HepG2 (cell line): ENCODE measurements around the gene ARL11. TPM values are rescaled to one million over a fixed set of nuclear protein-coding genes. Genes with fewer than 3 reads are reported as not detected.

Experiments
- KMT2A ChIP-seq: sonication (generic); formaldehyde crosslinking; IDR thresholded peaks from 2 replicates; pipeline ENCODE4 v1.4.0; 2020; ENCODE audit warnings: missing genetic modification reagents
- NONO ChIP-seq, 2 experiments: fragments of 450-650 bp in 1 of 2; sonication (generic) in 1 of 2; formaldehyde crosslinking in 1 of 2; IDR thresholded peaks in 1 of 2; conservative IDR thresholded peaks in 1 of 2; 2 replicates each; pipeline versions ENCODE4 v1.6.1 to v1.8.0; 2017 to 2022; ENCODE audit warnings: mild to moderate bottlenecking in 1 of 2, missing genetic modification reagents in 1 of 2, moderate library complexity in 1 of 2
- SP140L ChIP-seq: sonication (generic); formaldehyde crosslinking; IDR thresholded peaks from 2 replicates; pipeline ENCODE4 v1.4.0; 2020; ENCODE audit warnings: missing genetic modification reagents, borderline replicate concordance
- ZFX ChIP-seq: sonication (generic); formaldehyde crosslinking; IDR thresholded peaks from 2 replicates; pipeline ENCODE4 v1.4.0; 2020; ENCODE audit warnings: mild to moderate bottlenecking, low read depth, missing genetic modification reagents, moderate library complexity
- ZKSCAN1 ChIP-seq: fragments of 150-350 bp; IDR thresholded peaks from 2 replicates; pipeline ENCODE4 v1.6.1; 2014; ENCODE audit warnings: low read length
- ZNF687 ChIP-seq: sonication (generic); formaldehyde crosslinking; IDR thresholded peaks from 2 replicates; pipeline ENCODE4 v1.5.1; 2020; ENCODE audit warnings: mild to moderate bottlenecking, missing genetic modification reagents, moderate library complexity
- ZNF773 ChIP-seq: sonication (generic); formaldehyde crosslinking; IDR thresholded peaks from 2 replicates; pipeline ENCODE4 v1.4.0; 2020; ENCODE audit warnings: missing genetic modification reagents, borderline replicate concordance
- ZSCAN12 ChIP-seq: sonication (generic); formaldehyde crosslinking; IDR thresholded peaks from 2 replicates; pipeline ENCODE4 v1.9.0; 2021; ENCODE audit warnings: mild to moderate bottlenecking, missing genetic modification reagents
- polyA plus RNA-seq, 8 experiments: library from polyadenylated mRNA; depleted of rRNA in 3 of 8; stranded (reverse) in 7 of 8; unstranded in 1 of 8; fragments of >200 nt; fragmentation: Illumina TruSeq in 4 of 8; extraction: Trizol in 4 of 8; gene quantifications; 2 replicates each; pipeline versions ENCODE4 v1.2.1 to v1.2.3, GENCODE V29; 2011 to 2016; ENCODE audit warnings: low read depth in 4 of 8, missing spikeins in 1 of 8, mixed read lengths in 1 of 8; ENCODE audit not compliant: insufficient read depth in 1 of 8
- total RNA-seq, 5 experiments: library from RNA; depleted of rRNA; stranded (reverse); fragments of >200 nt; fragmentation: Illumina TruSeq; extraction: Trizol; gene quantifications; 2 replicates each; pipeline ENCODE4 v1.2.3, GENCODE V29; 2016; ENCODE audit warnings: low read depth in 1 of 5
- TF ChIP-seq, protein P1 (sequence below): sonication (generic); formaldehyde crosslinking; IDR thresholded peaks from 2 replicates; pipeline ENCODE4 v1.4.0; 2020; ENCODE audit warnings: mild to moderate bottlenecking, low read depth, missing genetic modification reagents
- TF ChIP-seq, protein P2 (sequence below): sonication (generic); formaldehyde crosslinking; IDR thresholded peaks from 2 replicates; pipeline ENCODE4 v1.4.0; 2020; ENCODE audit warnings: missing genetic modification reagents, borderline replicate concordance
- TF ChIP-seq, protein P3 (sequence below): sonication (generic); formaldehyde crosslinking; IDR thresholded peaks from 2 replicates; pipeline ENCODE4 v1.4.0; 2020; ENCODE audit warnings: missing genetic modification reagents
- TF ChIP-seq, protein P4 (sequence below): IDR thresholded peaks from 2 replicates; pipeline ENCODE4 v1.6.1; 2012; ENCODE audit warnings: inconsistent platforms
- TF ChIP-seq, protein P5 (sequence below): IDR thresholded peaks from 2 replicates; pipeline ENCODE4 v1.6.1; 2016; ENCODE audit warnings: missing compliant biosample characterization, missing genetic modification reagents, borderline replicate concordance

The ARL11 gene
- total and polyA plus RNA-seq, 2 of the 13 experiments (the other 11 are each of a cell fraction or from before 2014, with no cell fraction given), result 0.04 to 0.22 TPM

GRCh38 chr13:49620170-49620621, 8.1 kb upstream of the ARL11 start (continued):
- TF ChIP-seq, protein P1, sequence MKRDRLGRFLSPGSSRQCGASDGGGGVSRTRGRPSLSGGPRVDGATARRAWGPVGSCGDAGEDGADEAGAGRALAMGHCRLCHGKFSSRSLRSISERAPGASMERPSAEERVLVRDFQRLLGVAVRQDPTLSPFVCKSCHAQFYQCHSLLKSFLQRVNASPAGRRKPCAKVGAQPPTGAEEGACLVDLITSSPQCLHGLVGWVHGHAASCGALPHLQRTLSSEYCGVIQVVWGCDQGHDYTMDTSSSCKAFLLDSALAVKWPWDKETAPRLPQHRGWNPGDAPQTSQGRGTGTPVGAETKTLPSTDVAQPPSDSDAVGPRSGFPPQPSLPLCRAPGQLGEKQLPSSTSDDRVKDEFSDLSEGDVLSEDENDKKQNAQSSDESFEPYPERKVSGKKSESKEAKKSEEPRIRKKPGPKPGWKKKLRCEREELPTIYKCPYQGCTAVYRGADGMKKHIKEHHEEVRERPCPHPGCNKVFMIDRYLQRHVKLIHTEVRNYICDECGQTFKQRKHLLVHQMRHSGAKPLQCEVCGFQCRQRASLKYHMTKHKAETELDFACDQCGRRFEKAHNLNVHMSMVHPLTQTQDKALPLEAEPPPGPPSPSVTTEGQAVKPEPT, result no peak
- TF ChIP-seq ZKSCAN1 (no peak), ZSCAN12 (CRISPR knock-in tag) (no peak), KMT2A (no peak), SP140L (CRISPR knock-in tag) (no peak), NONO (IDR thresholded peaks at IDR 0.05) (no peak), NONO (CRISPR knock-in tag; conservative IDR thresholded peaks at IDR 0.05) (no peak), ZNF773 (CRISPR knock-in tag) (no peak), ZNF687 (peak; percentile 71), ZFX (CRISPR knock-in tag) (no peak)
- TF ChIP-seq, protein P2, sequence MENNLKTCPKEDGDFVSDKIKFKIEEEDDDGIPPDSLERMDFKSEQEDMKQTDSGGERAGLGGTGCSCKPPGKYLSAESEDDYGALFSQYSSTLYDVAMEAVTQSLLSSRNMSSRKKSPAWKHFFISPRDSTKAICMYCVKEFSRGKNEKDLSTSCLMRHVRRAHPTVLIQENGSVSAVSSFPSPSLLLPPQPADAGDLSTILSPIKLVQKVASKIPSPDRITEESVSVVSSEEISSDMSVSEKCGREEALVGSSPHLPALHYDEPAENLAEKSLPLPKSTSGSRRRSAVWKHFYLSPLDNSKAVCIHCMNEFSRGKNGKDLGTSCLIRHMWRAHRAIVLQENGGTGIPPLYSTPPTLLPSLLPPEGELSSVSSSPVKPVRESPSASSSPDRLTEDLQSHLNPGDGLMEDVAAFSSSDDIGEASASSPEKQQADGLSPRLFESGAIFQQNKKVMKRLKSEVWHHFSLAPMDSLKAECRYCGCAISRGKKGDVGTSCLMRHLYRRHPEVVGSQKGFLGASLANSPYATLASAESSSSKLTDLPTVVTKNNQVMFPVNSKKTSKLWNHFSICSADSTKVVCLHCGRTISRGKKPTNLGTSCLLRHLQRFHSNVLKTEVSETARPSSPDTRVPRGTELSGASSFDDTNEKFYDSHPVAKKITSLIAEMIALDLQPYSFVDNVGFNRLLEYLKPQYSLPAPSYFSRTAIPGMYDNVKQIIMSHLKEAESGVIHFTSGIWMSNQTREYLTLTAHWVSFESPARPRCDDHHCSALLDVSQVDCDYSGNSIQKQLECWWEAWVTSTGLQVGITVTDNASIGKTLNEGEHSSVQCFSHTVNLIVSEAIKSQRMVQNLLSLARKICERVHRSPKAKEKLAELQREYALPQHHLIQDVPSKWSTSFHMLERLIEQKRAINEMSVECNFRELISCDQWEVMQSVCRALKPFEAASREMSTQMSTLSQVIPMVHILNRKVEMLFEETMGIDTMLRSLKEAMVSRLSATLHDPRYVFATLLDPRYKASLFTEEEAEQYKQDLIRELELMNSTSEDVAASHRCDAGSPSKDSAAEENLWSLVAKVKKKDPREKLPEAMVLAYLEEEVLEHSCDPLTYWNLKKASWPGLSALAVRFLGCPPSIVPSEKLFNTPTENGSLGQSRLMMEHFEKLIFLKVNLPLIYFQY (CRISPR knock-in tag), result no peak
- TF ChIP-seq, protein P3, sequence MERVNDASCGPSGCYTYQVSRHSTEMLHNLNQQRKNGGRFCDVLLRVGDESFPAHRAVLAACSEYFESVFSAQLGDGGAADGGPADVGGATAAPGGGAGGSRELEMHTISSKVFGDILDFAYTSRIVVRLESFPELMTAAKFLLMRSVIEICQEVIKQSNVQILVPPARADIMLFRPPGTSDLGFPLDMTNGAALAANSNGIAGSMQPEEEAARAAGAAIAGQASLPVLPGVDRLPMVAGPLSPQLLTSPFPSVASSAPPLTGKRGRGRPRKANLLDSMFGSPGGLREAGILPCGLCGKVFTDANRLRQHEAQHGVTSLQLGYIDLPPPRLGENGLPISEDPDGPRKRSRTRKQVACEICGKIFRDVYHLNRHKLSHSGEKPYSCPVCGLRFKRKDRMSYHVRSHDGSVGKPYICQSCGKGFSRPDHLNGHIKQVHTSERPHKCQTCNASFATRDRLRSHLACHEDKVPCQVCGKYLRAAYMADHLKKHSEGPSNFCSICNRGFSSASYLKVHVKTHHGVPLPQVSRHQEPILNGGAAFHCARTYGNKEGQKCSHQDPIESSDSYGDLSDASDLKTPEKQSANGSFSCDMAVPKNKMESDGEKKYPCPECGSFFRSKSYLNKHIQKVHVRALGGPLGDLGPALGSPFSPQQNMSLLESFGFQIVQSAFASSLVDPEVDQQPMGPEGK, result no peak
- TF ChIP-seq, protein P4, sequence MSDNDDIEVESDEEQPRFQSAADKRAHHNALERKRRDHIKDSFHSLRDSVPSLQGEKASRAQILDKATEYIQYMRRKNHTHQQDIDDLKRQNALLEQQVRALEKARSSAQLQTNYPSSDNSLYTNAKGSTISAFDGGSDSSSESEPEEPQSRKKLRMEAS, result peak; percentile 48; the same call in 1 of the 2 replicates
- TF ChIP-seq, protein P5, sequence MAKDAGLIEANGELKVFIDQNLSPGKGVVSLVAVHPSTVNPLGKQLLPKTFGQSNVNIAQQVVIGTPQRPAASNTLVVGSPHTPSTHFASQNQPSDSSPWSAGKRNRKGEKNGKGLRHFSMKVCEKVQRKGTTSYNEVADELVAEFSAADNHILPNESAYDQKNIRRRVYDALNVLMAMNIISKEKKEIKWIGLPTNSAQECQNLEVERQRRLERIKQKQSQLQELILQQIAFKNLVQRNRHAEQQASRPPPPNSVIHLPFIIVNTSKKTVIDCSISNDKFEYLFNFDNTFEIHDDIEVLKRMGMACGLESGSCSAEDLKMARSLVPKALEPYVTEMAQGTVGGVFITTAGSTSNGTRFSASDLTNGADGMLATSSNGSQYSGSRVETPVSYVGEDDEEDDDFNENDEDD (CRISPR knock-in tag), result no peak
